Caco-2 (cell line): ENCODE measurements around the gene KLF6. TPM values are rescaled to one million over a fixed set of nuclear protein-coding genes. Genes with fewer than 3 reads are reported as not detected.
A peak's percentile ranks its signal among the peaks of the same experiment; 100 is the strongest.

Source experiments
- BruUV-seq: library from RNA; stranded (reverse); fragments of 400-500 nt; replicated peaks from 2 replicates; lab custom pipeline; 2021; lab: Mats Ljungman, UMichigan
- CTCF ChIA-PET: fragments of 300-600 bp; sonication (Branson Sonifier 250); formaldehyde crosslinking; loops from one replicate; lab custom pipeline; 2022; ENCODE audit warnings: antibody characterized with exemption; lab: Charles Lee
- POLR2A ChIA-PET: fragments of 300-600 bp; sonication (Branson Sonifier 250); formaldehyde crosslinking; loops from one replicate; lab custom pipeline; 2022; ENCODE audit warnings: antibody characterized with exemption; lab: Charles Lee
- DNase-seq, 2 experiments: peaks; one replicate each; pipeline versions ENCODE4 v3.0.0 to v3.0.0-alpha.2; 2020 to 2022
- H3K27me3 ChIP-seq: replicated peaks from 2 replicates; pipeline ENCODE4 v1.6.0; 2011; ENCODE audit warnings: low read length; ENCODE audit not compliant: control insufficient read depth, insufficient read depth
- H3K36me3 ChIP-seq: 2 replicates; pipeline ENCODE4 v1.5.1; 2011; ENCODE audit warnings: low read length; ENCODE audit not compliant: control insufficient read depth, insufficient read depth
- H3K4me1 ChIP-seq: fragments of 250-450 bp; sonication (Bioruptor Pico); 2 replicates; pipeline ENCODE4 v1.5.1; 2020; ENCODE audit warnings: mild to moderate bottlenecking
- H3K4me3 ChIP-seq: 2 replicates; pipeline ENCODE4 v1.5.1; 2011; ENCODE audit warnings: low read depth, mild to moderate bottlenecking, control low read depth, low read length
- H3K9me3 ChIP-seq: fragments of 250-450 bp; sonication (Bioruptor Pico); 2 replicates; pipeline ENCODE4 v1.5.1; 2020; ENCODE audit warnings: mild to moderate bottlenecking, moderate library complexity
- H3K27ac Mint-ChIP-seq: one replicate; pipeline ENCODE4 v1.8.0; 2022; ENCODE audit warnings: mixed read lengths; ENCODE audit not compliant: unreplicated experiment
- H3K27me3 Mint-ChIP-seq: one replicate; pipeline ENCODE4 v1.8.0; 2022; ENCODE audit warnings: mixed read lengths; ENCODE audit not compliant: insufficient read depth, unreplicated experiment
- H3K36me3 Mint-ChIP-seq: one replicate; pipeline ENCODE4 v1.8.0; 2022; ENCODE audit warnings: mild to moderate bottlenecking, mixed read lengths; ENCODE audit not compliant: insufficient read depth, unreplicated experiment
- H3K4me1 Mint-ChIP-seq: one replicate; pipeline ENCODE4 v1.8.0; 2022; ENCODE audit warnings: low read depth, mixed read lengths; ENCODE audit not compliant: unreplicated experiment
- H3K4me3 Mint-ChIP-seq: one replicate; pipeline ENCODE4 v1.8.0; 2022; ENCODE audit warnings: mild to moderate bottlenecking, moderate library complexity, mixed read lengths; ENCODE audit not compliant: unreplicated experiment
- H3K9me3 Mint-ChIP-seq: one replicate; pipeline ENCODE4 v1.8.0; 2022; ENCODE audit warnings: mixed read lengths; ENCODE audit not compliant: unreplicated experiment
- intact Hi-C: fragments of 100-400 bp; cut with micrococcal nuclease; formaldehyde crosslinking; loops from one replicate; pipeline ENCODE4 v1.10.0; 2022; ENCODE audit not compliant: unreplicated experiment
- total RNA-seq: library from RNA; stranded (reverse); gene quantifications from 2 replicates; pipeline ENCODE4 v1.2.3, GENCODE V29; 2022
- TF ChIP-seq, protein P1 (sequence below), 2 experiments: fragments of 200-600 bp in 1 of 2; IDR thresholded peaks; 1 replicate in 1 of 2; 2 replicates in 1 of 2; pipeline versions ENCODE4 v1.5.1 to v1.8.0; 2011 to 2022; ENCODE audit warnings: antibody characterized with exemption in 1 of 2, control low read depth in 1 of 2, inconsistent platforms in 1 of 2, low read depth in 1 of 2, low read length in 1 of 2, mild to moderate bottlenecking in 1 of 2, moderate library complexity in 1 of 2; ENCODE audit not compliant: insufficient read depth in 1 of 2, severe bottlenecking in 1 of 2, unreplicated experiment in 1 of 2

Gene KLF6
- total RNA-seq, 1 experiment from 2014 or later: 84.5 TPM

DNA sequence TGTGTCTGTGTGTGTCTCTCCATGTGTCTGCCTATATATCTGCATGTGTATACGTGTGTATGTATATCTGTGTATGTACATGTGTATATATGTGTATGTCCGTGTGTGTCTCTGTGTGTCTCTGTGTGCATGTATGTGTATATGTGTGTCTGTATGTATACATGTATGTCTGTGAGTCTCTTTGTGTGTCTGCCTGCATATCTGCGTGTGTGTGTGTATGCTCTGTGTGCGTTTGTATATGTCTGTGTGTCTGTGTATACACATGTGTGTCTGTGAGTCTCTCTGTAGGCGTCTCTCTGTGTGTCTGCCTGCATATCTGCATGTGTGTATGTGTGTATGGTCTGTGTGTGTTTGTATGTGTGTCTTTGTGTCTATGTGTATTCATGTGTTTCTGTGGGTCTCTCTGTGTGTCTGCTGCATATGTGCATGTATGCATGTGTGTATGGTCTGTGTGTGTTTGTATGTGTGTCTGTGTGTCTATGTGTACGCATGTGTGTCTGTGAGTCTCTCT, 23.7 kb upstream of the KLF6 start:
- POLR2A ChIA-PET: interaction anchor here (1.7 to 2.3 kb wide), 3 partner anchors 19 to 31 kb away, joined by 7 to 109 read pairs (median 8); partner anchors contain the start of gene KLF6
- no peaks in the 10 kb centered on the region for H3K36me3 ChIP-seq
- peaks cover 10% of the 10 kb centered on the region for H3K36me3 Mint-ChIP-seq
- no peaks in the 10 kb centered on the region for H3K9me3 ChIP-seq
- H3K4me3 ChIP-seq: no peak overlapping the region
- peak overlapping the region; percentile 84 for H3K27ac Mint-ChIP-seq
- H3K27me3 ChIP-seq: no peaks in the 10 kb centered on the region
- H3K27me3 Mint-ChIP-seq: no peaks in the 10 kb centered on the region
- no TSS peak for BruUV-seq
- CTCF ChIA-PET: no interaction called here
- peak overlapping the region; percentile 53 for H3K4me3 Mint-ChIP-seq
- peaks cover 93% of the 10 kb centered on the region for H3K4me1 ChIP-seq
- no peaks in the 10 kb centered on the region for H3K9me3 Mint-ChIP-seq
- H3K4me1 Mint-ChIP-seq: peaks cover 58% of the 10 kb centered on the region
- intact Hi-C loops: no loop called here
- TF ChIP-seq, protein P1, sequence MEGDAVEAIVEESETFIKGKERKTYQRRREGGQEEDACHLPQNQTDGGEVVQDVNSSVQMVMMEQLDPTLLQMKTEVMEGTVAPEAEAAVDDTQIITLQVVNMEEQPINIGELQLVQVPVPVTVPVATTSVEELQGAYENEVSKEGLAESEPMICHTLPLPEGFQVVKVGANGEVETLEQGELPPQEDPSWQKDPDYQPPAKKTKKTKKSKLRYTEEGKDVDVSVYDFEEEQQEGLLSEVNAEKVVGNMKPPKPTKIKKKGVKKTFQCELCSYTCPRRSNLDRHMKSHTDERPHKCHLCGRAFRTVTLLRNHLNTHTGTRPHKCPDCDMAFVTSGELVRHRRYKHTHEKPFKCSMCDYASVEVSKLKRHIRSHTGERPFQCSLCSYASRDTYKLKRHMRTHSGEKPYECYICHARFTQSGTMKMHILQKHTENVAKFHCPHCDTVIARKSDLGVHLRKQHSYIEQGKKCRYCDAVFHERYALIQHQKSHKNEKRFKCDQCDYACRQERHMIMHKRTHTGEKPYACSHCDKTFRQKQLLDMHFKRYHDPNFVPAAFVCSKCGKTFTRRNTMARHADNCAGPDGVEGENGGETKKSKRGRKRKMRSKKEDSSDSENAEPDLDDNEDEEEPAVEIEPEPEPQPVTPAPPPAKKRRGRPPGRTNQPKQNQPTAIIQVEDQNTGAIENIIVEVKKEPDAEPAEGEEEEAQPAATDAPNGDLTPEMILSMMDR (IDR thresholded peaks at IDR 0.05; ENCODE audit: insufficient read depth in 1 of 2, low read depth in 1 of 2, low read length in 1 of 2, severe bottlenecking in 1 of 2, unreplicated experiment in 1 of 2): no peak
- no peak for DNase-seq

GRCh38 chr10:3807928-3808496, 23.0 kb upstream of the KLF6 start:
- H3K4me3 Mint-ChIP-seq: peak overlapping the region; percentile 58
- Histone ChIP-seq H3K36me3 (no peaks in the 10 kb centered on the region), H3K4me3 (no peak overlapping the region), H3K27me3 (no peaks in the 10 kb centered on the region), H3K4me1 (peaks cover 93% of the 10 kb centered on the region), H3K9me3 (no peaks in the 10 kb centered on the region)
- intact Hi-C loops: no loop called here
- TF ChIP-seq, protein P1 (IDR thresholded peaks at IDR 0.05; ENCODE audit: insufficient read depth in 1 of 2, low read depth in 1 of 2, low read length in 1 of 2, severe bottlenecking in 1 of 2, unreplicated experiment in 1 of 2): no peak
- DNase-seq: no peak
- no peaks in the 10 kb centered on the region for H3K27me3 Mint-ChIP-seq
- POLR2A ChIA-PET: interaction anchor here (0.9 to 3.5 kb wide), 2 partner anchors 24 to 44 kb away, joined by 3 to 49 read pairs; partner anchors contain the start of gene KLF6
- peaks cover 50% of the 10 kb centered on the region for H3K4me1 Mint-ChIP-seq
- H3K9me3 Mint-ChIP-seq: no peaks in the 10 kb centered on the region
- peak overlapping the region; percentile 84 for H3K27ac Mint-ChIP-seq
- CTCF ChIA-PET: no interaction called here
- peaks cover 10% of the 10 kb centered on the region for H3K36me3 Mint-ChIP-seq
- BruUV-seq: no TSS peak

- Mint-ChIP-seq H3K9me3 (no peaks in the 10 kb centered on the region), H3K4me1 (peaks cover 48% of the 10 kb centered on the region)
- H3K4me1 ChIP-seq: peaks cover 93% of the 10 kb centered on the region
Observed at GRCh38 chr10:3807211-3807927, 22.4 kb upstream of the KLF6 start.

More at GRCh38 chr10:3807211-3807927, 22.4 kb upstream of the KLF6 start:
- no peak for DNase-seq
- POLR2A ChIA-PET: interaction anchor here (0.9 to 3.5 kb wide), 3 partner anchors 23 to 45 kb away, joined by 3 to 49 read pairs (median 7); partner anchors contain the start of gene KLF6
- Histone ChIP-seq H3K9me3 (no peaks in the 10 kb centered on the region), H3K36me3 (no peaks in the 10 kb centered on the region), H3K4me3 (no peak overlapping the region), H3K27me3 (no peaks in the 10 kb centered on the region)
- intact Hi-C loops: no loop called here
- TF ChIP-seq, protein P1 (IDR thresholded peaks at IDR 0.05; ENCODE audit: insufficient read depth in 1 of 2, low read depth in 1 of 2, low read length in 1 of 2, severe bottlenecking in 1 of 2, unreplicated experiment in 1 of 2): no peak
- no TSS peak for BruUV-seq
- H3K27ac Mint-ChIP-seq: peak overlapping the region; percentile 84
- H3K27me3 Mint-ChIP-seq: no peaks in the 10 kb centered on the region
- CTCF ChIA-PET: no interaction called here
- H3K36me3 Mint-ChIP-seq: peaks cover 10% of the 10 kb centered on the region
- H3K4me3 Mint-ChIP-seq: peak overlapping the region; percentile 58
